ENCODE data around the gene STIM1.

Gene STIM1

DNA sequence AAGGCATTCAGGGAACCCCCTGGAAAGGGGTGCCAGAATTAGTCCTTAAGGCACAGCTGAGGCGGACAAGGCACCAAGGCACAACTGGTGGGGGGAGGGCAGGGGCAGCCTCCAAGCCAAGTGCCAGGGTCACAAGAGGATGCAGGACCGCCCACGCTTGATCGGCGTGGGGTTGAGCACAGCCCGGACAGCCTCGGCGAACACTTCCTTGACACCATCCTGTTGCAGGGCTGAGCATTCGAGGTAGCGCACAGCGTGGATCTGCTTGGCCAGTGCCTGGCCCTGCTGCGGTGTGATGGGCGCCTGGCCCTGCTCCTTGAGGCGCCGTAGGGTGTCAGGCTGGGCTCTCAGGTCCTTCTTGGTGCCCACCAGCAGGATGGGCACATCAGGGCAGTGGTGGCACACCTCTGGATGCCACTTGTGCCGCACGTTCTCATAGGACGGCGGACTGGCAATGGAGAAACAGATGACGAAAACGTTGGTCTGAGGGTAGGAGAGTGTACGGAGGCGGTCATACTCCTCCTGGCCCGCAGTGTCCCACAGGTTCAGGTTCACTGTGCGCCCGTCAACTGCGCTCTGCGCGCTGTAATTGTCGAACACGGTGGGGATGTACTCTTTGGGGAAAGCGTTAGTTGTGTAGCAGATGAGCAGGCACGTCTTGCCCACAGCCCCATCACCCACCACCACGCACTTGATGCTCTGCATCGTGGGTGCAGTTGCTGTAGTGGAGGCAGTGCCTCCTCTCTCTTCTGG, 27.9 kb upstream of the STIM1 start:
- H3K27ac ChIP-seq: no peak overlapping the region
- no peak for DNase-seq (ENCODE audit: low read depth, low spot score)

DNA sequence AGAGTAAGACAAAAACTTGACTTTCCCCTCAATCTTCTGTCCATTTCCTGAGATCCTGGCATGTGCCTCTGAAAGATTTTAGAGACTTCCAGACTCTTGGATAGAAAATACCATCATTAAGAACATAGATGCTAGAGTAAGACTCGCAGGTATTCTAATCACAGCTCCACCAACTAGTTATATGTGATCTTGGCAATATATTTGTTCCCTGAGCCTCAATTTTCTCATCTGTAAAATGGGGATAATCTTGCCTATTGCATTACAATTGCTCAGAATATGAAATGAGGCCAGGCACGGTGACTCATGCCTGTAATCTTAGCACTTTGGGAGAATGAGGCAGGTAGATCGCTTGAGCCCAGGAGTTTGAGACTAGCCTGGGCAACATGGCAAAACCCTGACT, 25.4 kb upstream of the STIM1 start:
- no peak overlapping the region for H3K27ac ChIP-seq

DNA sequence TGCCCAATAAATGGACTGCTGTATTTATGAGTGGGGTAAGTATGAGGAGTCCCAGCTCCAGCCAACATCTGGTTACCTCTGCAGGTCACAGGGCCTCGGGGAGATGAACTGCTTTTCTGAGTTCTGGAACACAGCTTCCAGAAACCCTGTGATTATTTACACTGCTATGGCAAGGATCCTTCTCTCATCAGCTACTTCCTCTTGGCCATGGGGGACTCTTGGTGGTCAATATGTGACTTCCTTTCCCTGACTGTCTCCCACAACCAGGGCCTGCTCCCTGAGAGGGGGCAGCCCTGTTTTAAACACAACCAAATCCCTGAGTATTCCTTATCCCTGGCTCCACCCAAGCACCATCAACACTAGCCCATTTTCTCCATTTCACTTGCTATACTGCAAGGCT, 24.7 kb upstream of the STIM1 start:
- no peak for DNase-seq (ENCODE audit: low read depth, low spot score)
- no peak overlapping the region for H3K27ac ChIP-seq

More for the DNA sequence above, 25.4 kb upstream of the STIM1 start:
- DNase-seq (ENCODE audit: low read depth, low spot score): no peak

DNA sequence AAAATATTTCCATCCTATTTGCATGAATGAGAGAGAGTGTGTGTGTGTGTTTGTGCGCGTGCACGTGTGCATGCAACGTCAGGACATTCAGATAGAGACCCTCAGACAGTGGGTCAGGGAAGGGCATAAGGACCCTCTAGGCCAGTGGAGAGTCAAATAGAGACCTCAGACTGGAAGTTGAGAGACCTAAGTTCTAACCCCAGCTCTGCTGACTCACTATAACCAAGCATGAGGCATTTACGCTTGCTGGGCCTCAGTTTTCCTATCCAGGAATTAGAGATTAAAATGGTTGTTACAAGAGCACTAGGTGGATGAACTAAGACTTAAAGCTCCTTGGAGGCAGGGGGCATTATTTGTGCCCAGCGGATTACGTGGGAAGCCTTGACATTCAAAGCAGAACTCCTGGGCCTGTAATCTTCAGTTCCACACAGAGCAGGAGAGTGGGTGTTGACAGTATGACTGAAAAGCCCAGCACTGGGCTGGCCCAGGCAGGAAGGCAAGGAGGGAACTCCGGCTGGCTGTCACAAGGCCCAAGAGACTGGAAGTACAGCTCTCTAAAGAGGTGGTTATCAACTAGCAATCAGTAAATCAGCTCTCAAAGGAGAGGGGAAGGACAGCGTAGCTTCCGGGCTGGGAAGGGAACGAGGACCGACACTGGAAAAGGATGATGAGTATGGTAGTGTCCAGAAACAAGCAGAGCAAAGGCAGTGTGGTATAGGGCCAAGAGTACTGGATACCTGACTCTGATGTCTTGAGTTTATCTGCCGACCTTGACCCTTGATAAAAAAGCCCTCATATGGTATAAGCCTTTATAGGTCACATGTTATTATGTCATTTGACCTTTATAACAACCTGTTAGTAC, 23.9 kb upstream of the STIM1 start:
- no peak for DNase-seq (ENCODE audit: low read depth, low spot score)
- H3K27ac ChIP-seq: no peak overlapping the region

DNA sequence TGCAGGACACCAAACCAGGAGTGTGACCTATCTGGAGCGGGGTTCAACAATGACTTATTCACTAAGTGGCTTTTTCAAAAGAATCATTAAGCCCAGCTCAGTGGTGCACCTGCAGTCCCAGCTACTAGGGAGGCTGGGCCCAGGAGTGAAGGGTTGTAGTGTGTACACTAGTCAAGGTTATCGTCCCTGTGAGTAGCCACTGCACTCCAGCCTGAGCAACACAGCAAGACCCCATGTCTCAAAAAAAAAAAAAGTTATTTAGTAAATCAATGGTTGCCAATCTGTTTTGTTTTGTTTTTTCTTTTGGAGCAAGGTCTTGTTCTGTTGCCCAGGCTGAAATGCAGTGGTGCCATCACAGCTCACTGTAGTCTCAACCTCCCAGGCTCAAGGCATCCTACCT, 22.6 kb upstream of the STIM1 start:
- H3K27ac ChIP-seq: no peak overlapping the region

DNA sequence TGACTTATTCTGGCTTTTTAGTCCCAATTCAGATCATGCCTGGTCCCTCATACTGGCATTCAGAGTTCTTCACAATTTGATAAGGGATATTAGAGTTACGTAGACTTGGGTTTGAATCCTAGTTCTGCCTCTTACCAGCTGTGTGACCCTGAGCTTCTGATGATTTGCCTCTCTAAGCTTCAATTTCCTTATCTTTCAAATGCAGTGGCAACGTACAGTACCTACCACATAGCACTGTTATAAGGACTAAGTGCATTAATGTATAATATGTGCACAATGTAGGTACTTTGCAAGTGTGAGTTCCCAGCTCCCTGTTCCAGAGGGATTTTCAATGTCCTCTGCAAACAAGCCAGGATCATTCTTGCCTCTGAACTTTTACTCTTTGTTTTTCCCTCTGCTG, 22.0 kb upstream of the STIM1 start:
- no peak for DNase-seq (ENCODE audit: low read depth, low spot score)
- H3K27ac ChIP-seq: no peak overlapping the region

More for the DNA sequence above, 22.6 kb upstream of the STIM1 start:
- DNase-seq (ENCODE audit: low read depth, low spot score): no peak

DNA sequence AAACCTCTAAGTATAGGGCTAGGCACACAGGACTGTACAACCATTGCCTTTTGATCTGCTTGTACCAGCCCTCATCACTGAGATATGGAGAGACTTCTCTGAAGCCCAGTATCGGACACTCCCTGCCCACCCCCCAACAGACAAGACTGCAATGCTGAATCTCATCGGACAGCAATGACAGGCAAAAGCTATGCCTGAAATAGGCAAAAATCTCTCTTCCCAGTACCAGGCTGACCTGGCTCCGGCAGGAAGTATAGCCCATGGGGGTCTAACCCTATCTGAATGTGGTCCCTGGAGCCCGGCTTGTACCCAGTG, 21.2 kb upstream of the STIM1 start:
- DNase-seq (ENCODE audit: low read depth, low spot score): no peak
- H3K27ac ChIP-seq: peak overlapping the region; percentile 56

DNA sequence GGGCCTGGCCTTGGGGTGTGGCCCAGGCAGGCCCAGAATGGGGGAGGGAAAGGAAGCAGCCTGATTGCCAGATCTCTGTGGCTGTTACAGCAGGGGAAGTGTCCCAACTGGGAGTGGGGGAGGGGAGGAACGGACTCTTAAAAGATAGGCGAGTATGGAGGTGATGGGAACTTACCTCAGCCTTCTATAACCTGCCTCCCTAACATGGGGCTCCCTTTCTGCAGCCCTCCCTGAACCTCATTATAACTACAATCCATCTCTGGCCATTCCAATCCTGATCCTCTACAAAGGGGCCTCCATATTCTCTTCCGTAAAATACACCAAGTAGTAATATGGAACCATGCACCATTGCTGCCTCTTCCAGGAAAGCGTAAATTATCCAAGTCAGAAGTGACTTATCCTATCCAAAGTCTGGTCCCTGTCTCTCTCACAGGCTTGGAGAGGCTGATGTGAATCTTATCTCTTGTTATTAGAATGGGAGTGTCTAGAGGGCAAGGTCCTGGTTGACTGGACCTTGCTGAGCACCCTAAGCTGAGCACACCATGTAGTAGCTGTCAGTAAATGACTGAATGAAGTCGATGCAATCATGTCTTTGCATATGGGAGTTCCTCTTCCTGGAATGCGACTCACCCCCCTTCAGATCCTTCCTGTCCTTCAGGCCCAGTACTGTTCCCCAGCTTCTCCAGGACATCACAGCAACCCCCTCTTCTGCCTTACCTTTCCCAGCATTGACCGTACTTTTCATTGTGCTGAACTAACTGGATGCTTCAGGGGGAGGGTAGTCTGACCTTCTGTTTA, 20.6 kb upstream of the STIM1 start:
- H3K27ac ChIP-seq: peak overlapping the region; percentile 56
- DNase-seq (ENCODE audit: low read depth, low spot score): no peak

DNA sequence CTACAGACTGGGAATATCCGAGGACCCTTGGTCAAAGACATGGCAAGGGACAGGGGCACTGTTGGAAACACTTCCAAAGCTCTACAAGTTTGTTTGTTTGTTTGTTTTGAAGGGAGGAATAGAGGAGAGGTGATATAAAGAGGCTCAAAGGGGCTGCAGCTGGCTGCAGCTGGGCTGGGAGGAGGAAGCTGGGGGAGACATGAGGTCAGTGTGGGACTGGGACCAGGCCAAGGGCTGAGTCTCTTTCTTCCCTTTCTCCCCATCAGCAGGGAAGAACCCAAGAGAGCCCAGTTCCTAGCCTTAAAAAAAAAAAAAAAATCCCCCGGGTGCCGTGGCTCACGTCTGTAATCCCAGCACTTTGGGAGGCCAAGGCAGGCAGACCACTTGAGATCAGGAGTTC, 19.7 kb upstream of the STIM1 start:
- peak overlapping the region; percentile 56 for H3K27ac ChIP-seq
- DNase-seq (ENCODE audit: low read depth, low spot score): no peak

DNA sequence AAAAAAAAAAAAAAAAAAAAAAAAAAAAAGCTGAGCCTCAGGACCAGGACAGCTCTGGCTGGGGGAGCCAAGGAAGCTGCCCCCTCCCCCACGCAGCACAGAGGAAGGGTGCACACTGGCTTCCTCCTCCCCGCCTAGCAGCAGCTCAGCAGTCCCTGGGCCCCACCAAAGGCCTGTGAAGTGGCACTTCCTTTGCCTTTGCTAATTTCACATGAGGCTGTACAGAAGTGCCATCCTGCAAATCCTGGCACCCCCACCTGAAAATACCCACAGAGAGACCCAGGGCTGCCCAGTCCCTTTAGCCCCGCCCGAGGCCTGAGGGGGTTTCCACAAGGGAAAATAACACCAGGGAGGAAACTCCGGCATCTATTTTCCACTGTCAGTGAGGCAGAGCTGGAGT, 18.6 kb upstream of the STIM1 start:
- no peak overlapping the region for H3K27ac ChIP-seq
- no peak for DNase-seq (ENCODE audit: low read depth, low spot score)

DNA sequence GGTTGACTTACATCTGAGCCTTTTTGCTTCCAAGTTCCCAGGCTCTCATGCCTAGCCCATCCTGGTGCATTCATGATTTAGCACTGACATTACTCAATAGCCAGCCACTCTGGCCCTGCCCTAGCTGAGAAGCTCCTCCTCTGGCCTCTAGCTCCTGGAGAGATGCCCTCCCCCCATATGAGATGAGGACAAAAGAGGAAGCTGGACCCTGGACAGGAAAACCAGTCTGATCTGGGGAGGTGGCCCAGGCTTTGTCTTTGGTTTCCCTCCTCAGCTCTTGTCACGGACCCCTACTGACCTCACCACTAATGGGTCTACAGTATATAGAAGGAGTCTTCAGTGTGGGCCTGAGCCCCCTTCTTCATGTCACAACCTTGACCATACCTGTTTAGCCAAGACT, 17.7 kb upstream of the STIM1 start:
- no peak for DNase-seq (ENCODE audit: low read depth, low spot score)
- H3K27ac ChIP-seq: no peak overlapping the region

DNA sequence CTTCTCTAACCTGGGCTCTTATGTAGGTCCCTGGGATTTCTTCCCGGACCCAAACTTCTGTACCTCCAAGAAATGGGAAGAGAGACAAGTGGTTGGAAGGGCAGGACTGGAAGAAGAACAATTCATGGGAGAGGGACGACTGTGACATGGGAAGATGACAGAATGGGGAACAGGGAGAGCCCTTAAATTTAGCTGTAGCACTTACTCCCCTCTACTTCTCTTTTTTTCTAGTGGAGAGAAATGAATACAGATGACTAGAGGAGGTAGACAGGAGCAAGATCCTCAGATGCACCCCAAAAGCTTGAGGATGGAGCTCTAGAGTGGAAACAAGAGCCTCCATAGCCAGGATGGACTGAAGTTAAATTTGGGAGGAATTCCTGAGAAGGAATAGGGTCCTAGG, 17.0 kb upstream of the STIM1 start:
- no peak overlapping the region for H3K27ac ChIP-seq
- DNase-seq (ENCODE audit: low read depth, low spot score): no peak

DNA sequence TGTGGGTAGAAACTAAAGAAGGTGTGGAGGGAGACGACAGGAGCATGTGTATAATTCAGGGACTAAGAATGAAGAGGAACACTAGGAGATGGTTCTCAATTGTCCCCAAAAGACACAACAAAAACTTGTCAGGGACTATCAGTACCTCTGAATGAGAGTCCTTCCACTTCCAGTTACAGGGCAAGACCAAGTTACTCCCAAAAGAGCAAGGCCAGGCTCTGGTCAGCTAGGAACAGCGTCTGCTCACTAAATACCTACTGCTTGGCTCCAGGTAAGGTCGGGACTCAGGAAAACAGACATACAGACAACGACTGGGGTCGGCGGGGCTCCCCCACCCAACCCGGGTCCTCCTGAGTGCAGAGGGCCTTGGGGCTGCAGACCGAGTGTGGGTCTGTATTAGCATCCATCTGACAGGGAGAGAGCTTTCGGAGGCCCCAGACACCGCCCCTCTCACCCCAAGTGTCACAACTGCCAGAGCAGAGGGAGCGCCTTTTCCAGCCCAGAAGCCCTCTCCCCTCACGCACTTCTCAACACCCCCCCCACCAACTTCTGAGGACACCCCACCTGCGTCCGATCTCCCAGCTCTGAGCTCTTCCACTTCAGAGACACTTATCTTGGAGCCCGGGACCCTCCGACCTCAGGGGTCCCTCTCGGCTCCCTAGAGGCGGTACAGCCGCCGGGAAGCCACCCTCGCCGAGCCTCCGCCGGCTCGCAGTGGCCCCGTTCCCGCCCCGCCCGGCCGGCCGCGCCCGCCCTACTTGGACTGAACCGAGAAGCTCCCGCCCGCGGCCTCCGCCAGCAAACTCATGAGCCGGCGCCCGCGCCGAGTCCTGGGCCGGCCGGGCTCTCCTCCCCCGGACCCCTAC, 15.2 kb upstream of the STIM1 start:
- DNase-seq (ENCODE audit: low read depth, low spot score): no peak
- peak overlapping the region; percentile 83 for H3K27ac ChIP-seq

DNA sequence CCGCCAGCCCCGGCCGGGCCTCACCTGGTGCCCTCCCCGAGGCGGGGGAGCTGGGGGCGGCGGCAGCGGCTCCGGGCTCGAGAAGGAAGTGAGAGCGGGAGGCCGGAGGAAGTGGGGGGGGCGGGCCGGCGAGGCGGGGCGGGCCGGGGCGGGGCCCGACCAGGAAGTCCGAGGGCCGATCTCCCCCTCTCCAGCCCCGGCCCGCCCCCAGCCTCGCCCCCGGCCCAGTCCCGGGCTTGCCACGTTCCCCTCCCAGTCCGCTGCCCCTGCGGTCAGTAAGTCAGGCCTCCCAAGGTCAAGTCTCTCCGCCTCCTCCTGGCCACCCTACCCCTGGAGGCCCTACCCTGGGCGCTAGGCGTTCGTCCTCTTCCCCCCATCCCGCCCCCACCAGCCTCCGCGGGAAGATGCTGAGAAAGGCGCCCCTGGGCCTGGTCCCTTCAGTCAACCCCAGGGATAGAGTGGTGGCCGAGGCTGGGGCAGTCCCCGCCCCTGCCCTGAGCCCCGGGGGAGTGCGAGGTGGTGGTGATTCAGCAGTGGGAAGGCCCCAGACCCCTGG, 14.5 kb upstream of the STIM1 start, which contains the start of gene RHOG:
Gene RHOG, minus strand, starts transcription at position 90 of the 556 bp plus-strand sequence. CDS start 12,821 bp downstream, outside the sequence.
- DNase-seq (ENCODE audit: low read depth, low spot score): no peak
- H3K27ac ChIP-seq: peak within 1 kb of the TSS; percentile 83

DNA sequence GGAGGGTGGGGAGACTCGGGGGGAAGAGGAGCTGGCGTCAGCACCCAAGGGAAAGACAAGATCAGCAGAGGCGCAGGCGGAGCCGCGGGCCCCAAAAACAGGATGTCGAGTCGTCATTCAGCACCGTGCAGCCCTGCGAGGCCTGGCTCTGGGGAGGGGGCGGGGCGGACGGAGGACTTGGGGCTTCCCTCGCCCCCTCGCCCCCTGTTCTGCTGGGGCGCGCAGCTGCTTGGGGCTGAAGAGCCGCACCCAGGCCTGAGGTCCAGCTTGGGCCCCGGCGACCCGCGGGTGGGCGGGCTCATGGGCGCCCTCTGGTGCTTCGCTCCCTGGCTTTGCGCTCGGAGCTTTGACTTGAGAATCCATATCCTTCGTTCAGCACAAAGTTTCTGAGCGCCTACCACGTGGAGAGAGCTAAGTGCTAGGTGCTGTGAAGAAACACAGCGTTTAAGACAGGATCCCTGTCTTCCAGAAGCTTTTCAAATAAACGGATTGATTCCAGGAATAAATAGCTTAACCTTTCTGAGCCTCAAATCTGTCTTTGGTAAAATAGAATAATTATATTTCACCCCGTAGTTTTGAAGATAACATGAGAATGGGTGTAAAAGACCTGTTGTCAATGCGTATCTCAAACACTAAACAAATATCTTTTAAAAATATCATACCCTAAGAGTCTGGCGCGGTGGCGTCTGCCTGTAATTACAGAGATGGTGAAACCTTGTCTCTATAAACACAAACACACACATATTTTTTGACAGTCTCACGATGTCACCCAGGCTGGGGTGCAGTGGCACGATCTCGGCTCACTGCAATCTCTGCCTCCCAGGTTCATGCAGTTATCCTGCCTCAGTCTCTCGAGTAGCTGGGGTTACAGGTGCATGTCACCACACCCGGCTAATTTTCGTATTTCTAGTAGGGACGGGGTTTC, 13.8 kb upstream of the STIM1 start:
- peak overlapping the region; percentile 83 for H3K27ac ChIP-seq
- no peak for DNase-seq (ENCODE audit: low read depth, low spot score)

DNA sequence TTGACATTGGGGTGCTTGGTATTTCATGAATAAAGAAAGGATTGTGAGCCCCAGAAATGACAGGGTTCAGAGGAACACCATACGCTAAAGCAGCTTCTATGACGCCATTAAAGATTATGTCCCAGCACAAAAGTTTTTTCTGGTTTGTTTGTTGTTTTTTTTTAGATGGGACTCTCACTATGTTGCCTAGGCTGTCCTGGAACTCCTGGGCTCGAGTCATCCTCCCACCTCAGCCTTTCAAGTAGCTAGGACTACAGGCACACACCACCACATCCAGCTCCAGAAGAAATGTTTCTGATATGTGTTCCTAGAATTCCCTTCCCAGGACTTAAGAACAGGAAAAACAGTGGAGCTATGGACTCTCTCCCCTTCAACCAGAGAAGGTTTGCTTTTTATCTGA, 12.1 kb upstream of the STIM1 start:
- H3K27ac ChIP-seq: no peak overlapping the region
- no peak for DNase-seq (ENCODE audit: low read depth, low spot score)

DNA sequence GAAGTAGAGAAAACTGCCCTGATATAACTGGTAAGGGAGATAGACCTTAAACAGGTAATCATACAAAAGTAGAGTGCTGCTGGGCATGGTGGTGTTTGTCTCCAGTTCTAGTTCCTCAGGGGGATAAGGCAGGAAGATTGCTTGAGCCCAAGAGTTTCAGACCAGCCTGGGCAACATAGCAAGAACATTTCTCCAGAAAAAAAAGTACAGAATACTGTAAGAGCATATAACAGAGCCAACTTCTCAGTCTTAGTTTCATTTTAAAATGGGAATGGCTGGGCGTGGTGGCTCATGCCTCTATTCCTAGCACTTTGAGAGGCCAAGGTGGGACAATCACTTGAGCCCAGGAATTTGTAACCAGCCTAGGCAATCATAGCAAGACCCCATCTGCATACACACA, 10.2 kb upstream of the STIM1 start:
- no peak for DNase-seq (ENCODE audit: low read depth, low spot score)
- no peak overlapping the region for H3K27ac ChIP-seq

DNA sequence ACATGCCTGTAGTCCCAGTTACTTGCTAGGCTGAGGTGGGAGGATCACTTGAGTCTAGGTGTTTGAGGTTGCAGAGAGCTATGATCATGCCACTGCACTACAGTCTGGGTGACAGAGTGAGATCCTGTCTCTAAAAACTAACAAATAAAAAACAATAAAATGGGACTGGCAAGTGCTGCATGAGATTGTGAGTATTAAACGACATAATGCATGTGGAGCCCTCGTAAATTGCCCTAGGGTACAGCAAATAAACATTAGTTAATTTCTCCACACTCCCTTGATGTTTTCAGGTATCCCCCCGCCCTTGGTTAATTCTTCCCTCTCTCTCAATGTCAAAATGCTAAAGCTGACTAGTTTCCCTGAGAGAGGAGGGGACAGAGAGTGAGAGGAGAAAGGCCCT, 9.8 kb upstream of the STIM1 start:
- H3K27ac ChIP-seq: no peak overlapping the region
- no peak for DNase-seq (ENCODE audit: low read depth, low spot score)

All from epithelial cell of prostate (primary cell).